Measurements from ENCODE around the gene IER5L. TPM values are rescaled to one million over a fixed set of nuclear protein-coding genes. Genes with fewer than 3 reads are reported as not detected.
A peak's percentile ranks its signal among the peaks of the same experiment; 100 is the strongest.

Gene IER5L
- total and polyA plus RNA-seq, 8 donors = 5.7 to 21.4 (median 8.2) TPM

DNA sequence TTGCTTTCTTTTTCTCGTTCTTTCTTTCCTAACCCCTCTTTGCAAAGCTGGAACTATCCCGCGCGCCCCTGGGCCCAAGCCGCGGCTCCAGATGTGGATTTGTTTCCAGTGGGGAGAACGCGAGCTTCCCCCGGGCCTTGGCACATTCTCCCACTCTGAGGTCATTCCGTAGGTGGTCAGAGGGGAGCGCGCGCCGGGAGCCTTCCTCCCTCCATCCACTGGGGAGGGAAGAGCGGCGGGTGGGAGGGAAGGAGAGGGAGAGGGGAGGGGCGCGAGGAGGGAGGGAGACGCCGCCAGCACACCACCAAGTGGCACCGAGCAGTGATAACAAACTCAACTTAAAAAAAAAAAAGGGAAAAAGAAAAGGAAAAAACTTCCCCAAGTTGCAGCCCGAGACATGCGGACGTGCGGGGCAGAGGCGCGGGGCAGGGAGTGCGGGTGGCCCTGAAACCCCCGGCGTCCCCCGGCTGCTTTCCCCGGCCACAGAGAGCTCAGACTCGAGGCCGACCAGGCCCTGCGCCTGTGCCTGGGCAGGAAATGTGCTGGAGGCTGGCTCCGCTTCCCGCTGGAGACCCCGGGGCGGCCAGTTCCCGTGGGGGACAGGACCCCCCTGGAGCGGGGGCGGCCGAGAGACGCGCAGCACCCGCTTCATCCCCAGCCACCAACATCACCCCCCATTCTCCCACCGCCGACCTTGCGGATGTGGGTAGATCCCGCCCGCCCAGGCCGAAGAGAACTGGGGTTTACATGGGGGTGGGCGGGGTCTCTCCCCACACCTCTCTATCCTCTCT lies 3.1 kb downstream of the IER5L start:
- ATAC-seq = peak; percentile 58
- Histone ChIP-seq H3K27ac (peak overlapping the region; percentile 93 to 100), H3K9me3 (no peaks in the 10 kb centered on the region), H3K4me1 (peaks cover 6 to 40% of the 10 kb centered on the region in 2 donors), H3K4me3 (peak overlapping the region; percentile 87 to 93), H3K27me3 (peaks cover 0 to 20% of the 10 kb centered on the region in 2 donors), H3K36me3 (no peaks in the 10 kb centered on the region)
- peak; percentile 85 to 93 (median 89) for DNase-seq
- TF ChIP-seq, protein P1, sequence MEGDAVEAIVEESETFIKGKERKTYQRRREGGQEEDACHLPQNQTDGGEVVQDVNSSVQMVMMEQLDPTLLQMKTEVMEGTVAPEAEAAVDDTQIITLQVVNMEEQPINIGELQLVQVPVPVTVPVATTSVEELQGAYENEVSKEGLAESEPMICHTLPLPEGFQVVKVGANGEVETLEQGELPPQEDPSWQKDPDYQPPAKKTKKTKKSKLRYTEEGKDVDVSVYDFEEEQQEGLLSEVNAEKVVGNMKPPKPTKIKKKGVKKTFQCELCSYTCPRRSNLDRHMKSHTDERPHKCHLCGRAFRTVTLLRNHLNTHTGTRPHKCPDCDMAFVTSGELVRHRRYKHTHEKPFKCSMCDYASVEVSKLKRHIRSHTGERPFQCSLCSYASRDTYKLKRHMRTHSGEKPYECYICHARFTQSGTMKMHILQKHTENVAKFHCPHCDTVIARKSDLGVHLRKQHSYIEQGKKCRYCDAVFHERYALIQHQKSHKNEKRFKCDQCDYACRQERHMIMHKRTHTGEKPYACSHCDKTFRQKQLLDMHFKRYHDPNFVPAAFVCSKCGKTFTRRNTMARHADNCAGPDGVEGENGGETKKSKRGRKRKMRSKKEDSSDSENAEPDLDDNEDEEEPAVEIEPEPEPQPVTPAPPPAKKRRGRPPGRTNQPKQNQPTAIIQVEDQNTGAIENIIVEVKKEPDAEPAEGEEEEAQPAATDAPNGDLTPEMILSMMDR (IDR thresholded peaks at IDR 0.05) = no peak
- intact Hi-C loops (cut with DNase I) = loop anchor here in 1 of 2 donors (5.0 to 10.0 kb wide), 2 partner anchors 307 to 440 kb away; no protein-coding TSS in a partner anchor

DNA sequence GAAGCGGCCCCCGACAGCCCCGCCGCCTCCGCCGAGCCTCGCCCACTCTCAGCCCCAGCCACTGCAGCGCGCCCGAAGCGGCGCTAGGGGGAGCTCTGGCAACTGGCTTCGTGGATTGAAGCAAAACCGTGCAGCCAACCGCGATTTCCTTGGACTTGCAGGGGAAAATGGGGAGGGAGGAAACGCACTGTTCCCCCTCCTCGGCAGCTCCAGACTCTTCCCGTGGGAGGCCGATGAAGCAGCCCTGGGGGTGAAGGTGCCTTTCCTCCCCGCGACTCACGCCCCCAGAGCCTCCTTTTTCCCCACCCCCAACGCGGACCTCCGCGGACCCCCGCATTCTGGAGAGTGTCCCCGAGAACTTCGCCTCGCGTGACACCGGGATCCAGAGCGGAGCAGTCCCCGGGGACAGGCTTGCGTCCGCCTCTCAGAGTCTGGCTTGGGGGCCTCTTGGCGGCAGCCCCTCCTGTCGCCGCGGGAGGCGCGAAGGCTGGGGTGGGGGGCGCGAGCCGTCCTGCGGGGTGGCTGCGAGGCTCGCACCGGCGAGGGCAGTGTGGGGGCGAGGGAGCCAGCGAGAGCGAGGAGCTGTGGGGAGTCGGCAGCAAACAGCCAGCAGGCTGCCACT lies 3.8 kb downstream of the IER5L start:
- TF ChIP-seq, protein P1 (IDR thresholded peaks at IDR 0.05) = peak; percentile 98 to 99
- peaks cover 0 to 20% of the 10 kb centered on the region in 2 donors for H3K27me3 ChIP-seq
- peak overlapping the region; percentile 93 to 100 for H3K27ac ChIP-seq
- H3K4me3 ChIP-seq = peak overlapping the region; percentile 58 to 93
- no peaks in the 10 kb centered on the region for H3K9me3 ChIP-seq
- DNase-seq (peak; percentile 89 to 97 (median 93)), ATAC-seq (peak; percentile 60)
- intact Hi-C loops (cut with DNase I) = loop anchor here in 1 of 2 donors (10.0 kb wide), 1 partner anchor 441 kb away; no protein-coding TSS in a partner anchor
- no peaks in the 10 kb centered on the region for H3K36me3 ChIP-seq
- peaks cover 6 to 40% of the 10 kb centered on the region in 2 donors for H3K4me1 ChIP-seq

DNA sequence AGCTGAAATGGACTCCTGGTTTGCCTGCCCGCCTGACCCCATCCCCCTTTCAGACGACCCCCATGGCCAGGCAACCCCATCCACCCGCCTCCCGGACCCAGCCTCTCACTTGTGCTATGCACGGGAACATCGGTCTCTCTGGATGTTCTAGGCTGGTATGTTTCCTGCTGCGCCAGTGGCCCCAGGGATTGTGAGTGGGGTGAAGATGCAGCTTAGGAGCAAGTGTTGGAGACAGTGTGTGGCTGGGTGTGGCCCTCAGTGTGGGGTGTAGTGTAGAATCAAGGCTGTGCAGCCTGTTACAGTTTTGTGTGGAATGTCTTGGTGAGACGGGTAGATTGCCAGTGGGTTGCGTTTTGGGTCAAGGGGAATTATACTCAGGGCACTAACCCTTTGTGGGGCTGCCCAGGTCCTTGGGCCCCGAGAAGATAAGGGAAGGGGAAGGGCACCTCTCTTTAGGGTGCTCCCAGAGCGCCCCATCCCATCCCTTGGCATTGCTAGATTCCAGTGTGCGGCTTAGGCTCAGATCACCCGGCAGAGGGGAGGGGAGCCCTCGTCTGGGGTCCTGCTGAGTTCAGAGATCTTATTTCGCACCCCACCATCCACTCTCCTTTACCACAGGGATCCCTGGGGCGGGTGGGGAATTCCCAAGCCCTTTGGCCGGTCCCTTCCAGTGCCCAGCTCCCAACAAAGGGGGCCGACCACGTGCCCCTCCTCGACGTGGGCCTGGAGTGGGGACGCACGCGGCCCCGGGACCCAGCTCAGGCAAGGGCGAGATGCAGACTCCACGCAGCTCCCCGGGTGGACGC lies 4.6 kb downstream of the IER5L start:
- H3K9me3 ChIP-seq = no peaks in the 10 kb centered on the region
- TF ChIP-seq, protein P1 (IDR thresholded peaks at IDR 0.05) = no peak
- H3K27ac ChIP-seq = peak overlapping the region; percentile 93 to 100
- no peaks in the 10 kb centered on the region for H3K36me3 ChIP-seq
- intact Hi-C loops (cut with DNase I) = loop anchor here in 1 of 2 donors (10.0 kb wide), 1 partner anchor 441 kb away; no protein-coding TSS in a partner anchor
- H3K27me3 ChIP-seq = peaks cover 0 to 20% of the 10 kb centered on the region in 2 donors
- ATAC-seq (no peak), DNase-seq (no peak)
- H3K4me3 ChIP-seq = peak overlapping the region; percentile 58 to 93
- H3K4me1 ChIP-seq = peaks cover 6 to 42% of the 10 kb centered on the region in 2 donors

DNA sequence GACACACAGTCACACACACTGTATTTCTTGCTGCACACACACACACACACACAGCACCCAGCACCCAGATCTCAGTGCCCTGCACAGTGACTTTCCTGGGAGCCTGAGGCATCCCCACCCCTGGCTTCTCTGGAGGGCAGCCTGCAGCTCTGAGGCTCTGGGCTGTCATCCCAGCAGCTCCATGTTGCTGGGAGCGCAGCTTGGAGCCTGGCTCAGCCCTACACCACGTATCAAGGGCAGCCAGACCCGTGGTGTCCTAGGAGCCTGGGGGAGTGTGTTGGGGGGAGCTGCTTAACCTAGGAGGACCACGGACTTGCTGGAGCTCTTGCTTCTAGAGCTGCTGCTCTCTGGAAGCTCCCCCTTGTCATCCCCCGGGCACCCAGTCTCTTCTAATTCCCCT lies 5.2 kb downstream of the IER5L start:
- Histone ChIP-seq H3K9me3 (no peaks in the 10 kb centered on the region), H3K36me3 (no peaks in the 10 kb centered on the region), H3K4me1 (peaks cover 10 to 45% of the 10 kb centered on the region in 2 donors), H3K27ac (peak overlapping the region in 1 of 2 donors; percentile 100), H3K4me3 (no peak overlapping the region), H3K27me3 (peaks cover 0 to 20% of the 10 kb centered on the region in 2 donors)
- TF ChIP-seq, protein P1 (IDR thresholded peaks at IDR 0.05) = no peak
- intact Hi-C loops (cut with DNase I) = loop anchor here in 1 of 2 donors (10.0 kb wide), 1 partner anchor 442 kb away; no protein-coding TSS in a partner anchor
- ATAC-seq (no peak), DNase-seq (no peak)
